Measurements from ENCODE around the gene KLC1. TPM values are rescaled to one million over a fixed set of nuclear protein-coding genes. Genes with fewer than 3 reads are reported as not detected.
A peak's percentile ranks its signal among the peaks of the same experiment; 100 is the strongest.

KLC1 gene
- total RNA-seq, 1 experiment from 2014 or later, result 216 TPM

- no peak overlapping the region for H3K27ac Mint-ChIP-seq (ENCODE audit: low read depth, unreplicated experiment)
- intact Hi-C loops (cut with micrococcal nuclease), result loop anchor here (10.0 kb wide), 2 partner anchors 89 to 139 kb away; partner anchors contain the start of gene KLC1
- H3K36me3 Mint-ChIP-seq (ENCODE audit: insufficient read depth, unreplicated experiment), result peaks cover 6% of the 10 kb centered on the region
- POLR2A ChIA-PET, result interaction anchor here (0.7 to 1.6 kb wide), 4 partner anchors 16 to 384 kb away, joined by 3 to 4 read pairs (median 3); no protein-coding TSS in a partner anchor
- no TSS peak for BruUV-seq (replicated peaks)
- CTCF ChIA-PET, result interaction anchor here (0.6 kb wide), 1 partner anchor 298 kb away, joined by 3 read pairs; no protein-coding TSS in a partner anchor
- DNase-seq (ENCODE audit: unreplicated experiment), result no peak
- no peaks in the 10 kb centered on the region for H3K9me3 Mint-ChIP-seq (ENCODE audit: unreplicated experiment)
- TF ChIP-seq, protein P1, sequence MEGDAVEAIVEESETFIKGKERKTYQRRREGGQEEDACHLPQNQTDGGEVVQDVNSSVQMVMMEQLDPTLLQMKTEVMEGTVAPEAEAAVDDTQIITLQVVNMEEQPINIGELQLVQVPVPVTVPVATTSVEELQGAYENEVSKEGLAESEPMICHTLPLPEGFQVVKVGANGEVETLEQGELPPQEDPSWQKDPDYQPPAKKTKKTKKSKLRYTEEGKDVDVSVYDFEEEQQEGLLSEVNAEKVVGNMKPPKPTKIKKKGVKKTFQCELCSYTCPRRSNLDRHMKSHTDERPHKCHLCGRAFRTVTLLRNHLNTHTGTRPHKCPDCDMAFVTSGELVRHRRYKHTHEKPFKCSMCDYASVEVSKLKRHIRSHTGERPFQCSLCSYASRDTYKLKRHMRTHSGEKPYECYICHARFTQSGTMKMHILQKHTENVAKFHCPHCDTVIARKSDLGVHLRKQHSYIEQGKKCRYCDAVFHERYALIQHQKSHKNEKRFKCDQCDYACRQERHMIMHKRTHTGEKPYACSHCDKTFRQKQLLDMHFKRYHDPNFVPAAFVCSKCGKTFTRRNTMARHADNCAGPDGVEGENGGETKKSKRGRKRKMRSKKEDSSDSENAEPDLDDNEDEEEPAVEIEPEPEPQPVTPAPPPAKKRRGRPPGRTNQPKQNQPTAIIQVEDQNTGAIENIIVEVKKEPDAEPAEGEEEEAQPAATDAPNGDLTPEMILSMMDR (IDR thresholded peaks at IDR 0.05; ENCODE audit: unreplicated experiment), result no peak
- H3K27me3 Mint-ChIP-seq (ENCODE audit: insufficient read depth, unreplicated experiment), result no peaks in the 10 kb centered on the region
- H3K4me1 Mint-ChIP-seq (ENCODE audit: insufficient read depth, unreplicated experiment), result peaks cover 38% of the 10 kb centered on the region
- peak overlapping the region; percentile 94 for H3K4me3 Mint-ChIP-seq (ENCODE audit: unreplicated experiment)
Observed at GRCh38 chr14:103714063-103714724, 85.2 kb downstream of the KLC1 start.

DNA sequence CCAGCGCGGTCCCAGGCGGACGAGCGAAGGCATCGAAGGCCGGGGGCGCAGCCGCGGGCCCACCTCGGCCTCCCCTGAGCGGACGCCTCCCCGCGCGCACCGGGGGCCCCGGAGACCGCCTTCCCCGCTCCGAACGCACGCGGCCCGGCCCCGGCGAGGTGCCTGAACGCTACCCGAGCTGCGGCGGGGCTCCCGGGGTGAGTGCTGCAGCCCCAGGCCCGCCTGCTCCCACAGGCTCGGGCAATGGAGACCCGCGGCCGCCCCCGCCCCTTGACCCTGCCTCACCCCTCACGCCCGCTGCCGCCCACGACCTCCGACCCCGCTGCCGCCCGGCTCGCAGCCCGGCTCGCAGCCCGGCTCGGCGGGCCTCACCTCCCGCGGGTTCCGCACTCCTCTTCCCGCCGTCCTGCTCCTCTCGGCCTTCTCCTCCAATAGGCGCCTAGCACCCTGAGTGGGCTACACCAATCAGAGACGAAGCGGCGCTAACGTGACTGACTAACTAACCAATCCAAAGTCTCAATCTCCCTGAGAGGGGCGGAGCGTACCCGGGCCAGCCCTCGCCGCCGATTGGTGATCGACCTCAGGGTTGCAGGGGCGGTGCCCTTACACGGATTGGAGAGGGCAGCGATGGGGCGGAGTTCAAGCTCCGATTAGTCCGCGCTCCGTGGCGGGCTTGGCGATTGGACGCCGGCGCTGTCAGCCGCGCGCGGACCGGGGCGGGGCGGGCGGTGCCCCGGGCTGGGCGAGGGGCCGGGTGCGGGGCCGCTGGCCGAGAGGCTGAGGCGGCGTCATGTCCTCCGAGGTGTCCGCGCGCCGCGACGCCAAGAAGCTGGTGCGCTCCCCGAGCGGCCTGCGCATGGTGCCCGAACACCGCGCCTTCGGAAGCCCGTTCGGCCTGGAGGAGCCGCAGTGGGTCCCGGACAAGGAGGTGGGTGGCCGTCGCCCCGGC lies 86.3 kb downstream of the KLC1 start, which contains the start of the genes XRCC3 and ZFYVE21:
XRCC3 (minus strand) TSS at position 400 of the 949 bp plus-strand sequence. CDS start 4,364 bp downstream, outside the sequence.
ZFYVE21 (plus strand) TSS at position 759 of the 949 bp plus-strand sequence; CDS start at position 791, 32 bp downstream.
- ChIA-PET POLR2A (interaction anchor here (0.6 to 2.0 kb wide), 15 partner anchors 11 to 385 kb away, joined by 3 to 7 read pairs (median 3); partner anchors contain the start of genes BAG5, COA8 and KLC1), CTCF (interaction anchor here (0.5 to 0.9 kb wide), 3 partner anchors 10 to 66 kb away, joined by 3 read pairs; no protein-coding TSS in a partner anchor)
- no peaks in the 10 kb centered on the region for H3K36me3 Mint-ChIP-seq (ENCODE audit: insufficient read depth, unreplicated experiment)
- BruUV-seq (replicated peaks), result no TSS peak
- peak; percentile 100 for DNase-seq (ENCODE audit: unreplicated experiment)
- peak within 1 kb of the TSS; percentile 87 for H3K27ac Mint-ChIP-seq (ENCODE audit: low read depth, unreplicated experiment)
- H3K9me3 Mint-ChIP-seq (ENCODE audit: unreplicated experiment), result no peaks in the 10 kb centered on the region
- no peaks in the 10 kb centered on the region for H3K27me3 Mint-ChIP-seq (ENCODE audit: insufficient read depth, unreplicated experiment)
- H3K4me1 Mint-ChIP-seq (ENCODE audit: insufficient read depth, unreplicated experiment), result peaks cover 38% of the 10 kb centered on the region
- peak within 1 kb of the TSS; percentile 94 for H3K4me3 Mint-ChIP-seq (ENCODE audit: unreplicated experiment)
- TF ChIP-seq, protein P1 (IDR thresholded peaks at IDR 0.05; ENCODE audit: unreplicated experiment), result no peak
- intact Hi-C loops (cut with micrococcal nuclease), result loop anchor here (10.0 kb wide), 2 partner anchors 91 to 141 kb away; partner anchors contain the start of gene KLC1

GRCh38 chr14:103716091-103716801 lies 87.2 kb downstream of the KLC1 start:
- no peak overlapping the region for H3K27ac Mint-ChIP-seq (ENCODE audit: low read depth, unreplicated experiment)
- peaks cover 33% of the 10 kb centered on the region for H3K4me1 Mint-ChIP-seq (ENCODE audit: insufficient read depth, unreplicated experiment)
- TF ChIP-seq, protein P1 (IDR thresholded peaks at IDR 0.05; ENCODE audit: unreplicated experiment), result no peak
- CTCF ChIA-PET, result interaction anchor here (0.5 to 0.9 kb wide), 3 partner anchors 9 to 67 kb away, joined by 3 read pairs; no protein-coding TSS in a partner anchor
- BruUV-seq (replicated peaks), result no TSS peak
- H3K9me3 Mint-ChIP-seq (ENCODE audit: unreplicated experiment), result no peaks in the 10 kb centered on the region
- H3K27me3 Mint-ChIP-seq (ENCODE audit: insufficient read depth, unreplicated experiment), result no peaks in the 10 kb centered on the region
- peak overlapping the region; percentile 94 for H3K4me3 Mint-ChIP-seq (ENCODE audit: unreplicated experiment)
- POLR2A ChIA-PET, result interaction anchor here (1.0 to 2.5 kb wide), 10 partner anchors 12 to 330 kb away, joined by 3 to 7 read pairs (median 4); partner anchors contain the start of genes BAG5, COA8 and KLC1
- intact Hi-C loops (cut with micrococcal nuclease), result loop anchor here (10.0 kb wide), 2 partner anchors 91 to 141 kb away; partner anchors contain the start of gene KLC1
- H3K36me3 Mint-ChIP-seq (ENCODE audit: insufficient read depth, unreplicated experiment), result peaks cover under 1% of the 10 kb centered on the region
- no peak for DNase-seq (ENCODE audit: unreplicated experiment)

All from MCF 10A (cell line).